CD4-positive, alpha-beta T cell treated with Interleukin-1 beta for 1 hour (primary cell): ENCODE measurements around the gene UBAP1L.
"Not testable (repeated sequence)": the region's sequence is repeated elsewhere in the genome, so short reads cannot be mapped to it uniquely, and the experiment has no call there.

Experiments used
- DNase-seq, 2 donors: peaks; one replicate each; pipeline ENCODE4 v3.0.0-alpha.2; 2020 to 2022

Gene UBAP1L

DNA sequence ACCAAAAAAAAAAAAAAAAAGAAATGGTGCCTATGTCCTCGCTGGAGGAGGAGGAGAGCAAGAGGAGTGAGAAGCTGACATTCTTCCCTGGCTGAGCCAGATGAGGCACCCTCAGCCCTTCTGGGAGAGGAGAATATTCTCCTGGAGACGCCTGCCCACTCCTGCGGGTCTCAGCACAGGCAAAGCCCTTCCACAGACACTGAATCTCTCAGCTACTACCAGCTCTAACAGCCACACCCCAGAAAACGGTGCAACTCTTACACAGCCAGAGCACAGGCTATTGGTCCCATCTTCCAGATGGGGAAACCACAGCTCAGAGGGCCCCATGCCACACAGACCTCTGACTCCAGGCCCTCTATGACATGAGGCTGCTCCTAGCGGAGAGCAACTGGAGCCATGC lies 52.9 kb downstream of the UBAP1L start:
- no peak for DNase-seq

- no peak for DNase-seq
These were observed 54.2 kb downstream of the UBAP1L start for GRCh38 chr15:65060641-65061397.

GRCh38 chr15:65059931-65060596 lies 54.9 kb downstream of the UBAP1L start:
- DNase-seq, result no peak

DNA sequence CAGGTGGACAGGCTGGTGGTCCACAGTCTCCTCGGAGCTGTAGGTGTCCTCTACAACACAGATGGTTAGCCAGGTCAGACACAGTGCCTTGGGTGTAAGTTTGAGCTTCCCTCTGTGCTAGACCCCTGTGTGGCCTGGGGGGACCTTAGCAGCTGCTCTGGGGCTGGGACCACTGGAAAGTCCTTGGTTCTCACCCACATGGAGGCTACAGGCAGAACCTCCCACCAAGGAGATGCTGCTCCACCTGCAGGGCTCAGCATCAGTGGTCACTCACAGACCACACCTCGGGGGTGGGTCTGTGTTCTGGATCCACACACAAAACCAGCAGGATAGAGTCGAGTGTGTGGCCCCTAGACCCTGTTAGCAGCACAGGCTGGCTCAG lies 55.6 kb downstream of the UBAP1L start:
- DNase-seq, result no peak

- DNase-seq, result no peak
These were observed 56.3 kb downstream of the UBAP1L start for GRCh38 chr15:65058394-65059368.

DNA sequence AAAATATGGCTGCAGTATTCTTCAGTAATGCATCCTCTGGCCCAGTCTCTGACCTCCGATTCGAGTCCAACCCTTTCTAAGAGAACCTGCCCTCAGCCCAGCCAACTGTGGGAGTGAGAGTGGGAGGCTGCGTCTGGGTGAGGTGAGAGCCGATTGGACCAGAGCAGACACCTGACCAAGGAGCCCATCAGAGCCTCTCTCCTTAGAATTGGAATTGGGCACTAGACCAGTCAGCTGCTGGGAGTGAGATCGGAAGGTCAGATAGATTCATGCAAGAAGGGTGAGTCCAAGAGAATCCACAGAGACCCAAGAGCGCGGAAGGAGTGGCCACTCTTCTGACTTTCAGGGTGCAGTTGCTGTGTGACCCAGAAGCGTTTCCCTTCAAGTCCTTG lies 57.5 kb downstream of the UBAP1L start:
- DNase-seq, result no peak

GRCh38 chr15:65056868-65057548 lies 58.0 kb downstream of the UBAP1L start:
- no peak for DNase-seq

DNA sequence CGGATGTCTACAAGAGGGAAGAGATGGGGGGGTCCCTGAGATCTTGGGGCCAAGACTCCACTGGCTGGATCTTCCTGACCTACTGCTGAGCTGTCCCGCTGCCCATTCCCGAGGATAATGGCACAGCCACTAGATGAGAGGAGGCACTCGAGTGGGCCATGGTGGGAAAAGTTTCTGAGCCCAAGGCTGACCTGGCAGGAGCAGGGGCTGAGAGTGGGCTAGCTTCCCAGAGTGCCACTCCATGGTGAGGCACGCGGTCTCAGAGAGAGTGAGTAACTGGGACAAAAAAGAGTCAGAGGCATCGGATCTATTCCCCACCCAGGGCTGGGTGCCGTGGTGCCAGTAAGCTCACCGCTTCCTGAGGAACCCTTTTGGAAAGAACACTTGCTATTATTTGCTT lies 58.9 kb downstream of the UBAP1L start:
- DNase-seq, result no peak

DNA sequence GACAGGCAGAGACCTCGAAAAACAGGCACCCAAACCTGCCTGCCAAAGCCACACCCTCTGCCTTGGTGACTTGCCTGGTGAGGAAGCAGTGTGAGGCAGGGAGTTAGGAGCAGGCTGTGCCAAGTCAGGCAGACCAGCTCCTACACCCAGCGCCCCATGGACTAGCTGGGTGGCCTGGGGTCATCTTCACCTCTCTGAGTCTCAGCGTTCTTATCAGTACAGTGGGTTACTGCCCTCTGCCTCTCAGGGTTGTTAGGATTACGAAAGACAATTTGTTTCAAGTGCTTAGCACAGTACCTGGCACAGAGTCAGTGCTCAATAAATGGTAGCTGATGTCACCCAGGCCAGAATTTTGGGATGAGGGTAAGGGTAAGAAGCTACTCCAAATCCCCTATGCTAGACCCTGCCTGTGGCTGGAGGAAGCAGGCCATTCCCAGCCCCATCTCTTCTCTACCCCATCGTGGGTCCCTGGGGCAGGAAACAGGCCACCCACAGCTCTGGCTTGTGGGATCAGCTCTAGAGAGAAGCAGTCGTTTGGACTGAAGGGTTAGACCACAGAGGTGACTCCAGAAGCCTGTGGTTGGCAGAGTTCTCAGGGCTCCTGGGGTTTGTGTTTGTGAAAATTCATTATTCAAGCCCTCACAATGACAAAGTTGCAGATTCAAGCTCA lies 59.7 kb downstream of the UBAP1L start:
- no peak for DNase-seq

GRCh38 chr15:65054333-65055200 lies 60.4 kb downstream of the UBAP1L start:
- DNase-seq, result peak; percentile 48 to 50

GRCh38 chr15:65052956-65053355 lies 62.0 kb downstream of the UBAP1L start:
- DNase-seq, result no peak

- no peak for DNase-seq
These were observed 63.7 kb downstream of the UBAP1L start for GRCh38 chr15:65051266-65051665.

DNA sequence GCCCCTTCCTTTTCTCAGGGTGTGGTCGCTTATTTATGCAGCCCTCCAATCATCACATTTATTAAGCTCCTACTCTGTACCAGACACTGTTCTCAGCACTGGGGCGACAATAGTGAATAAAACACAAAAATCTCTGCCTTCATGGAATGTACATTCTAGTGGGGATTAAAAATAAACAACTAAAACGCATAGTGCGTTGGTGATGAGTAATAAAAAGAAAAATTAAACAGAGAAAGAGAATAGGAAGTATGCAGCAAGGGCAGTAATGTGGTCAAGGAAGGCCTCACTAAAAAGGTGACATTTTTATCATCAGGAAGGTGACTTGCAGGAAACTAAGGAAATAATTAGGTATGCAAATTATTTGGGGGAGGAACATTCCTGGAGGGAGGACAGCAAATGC lies 64.7 kb downstream of the UBAP1L start:
- DNase-seq, result no peak

DNA sequence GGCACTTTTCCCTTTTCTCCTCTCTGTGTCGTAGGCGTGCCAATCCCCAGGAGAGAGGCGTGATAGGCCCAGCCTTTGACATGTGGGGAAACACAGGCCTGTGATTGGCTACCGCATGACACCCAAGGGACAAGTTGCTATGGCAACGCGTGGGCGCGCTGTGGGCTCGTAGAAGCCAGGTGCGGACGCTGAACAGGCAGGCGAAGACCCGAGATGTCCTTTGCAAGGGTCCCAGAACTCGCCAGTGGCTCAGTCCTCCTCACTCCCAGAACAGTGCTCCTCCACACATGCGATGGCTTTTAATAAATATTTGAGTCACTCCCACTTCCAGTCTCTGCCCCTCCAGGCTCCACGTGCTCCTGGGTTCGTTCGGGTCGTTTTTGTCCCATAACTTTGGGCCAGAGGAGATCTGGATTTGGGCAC lies 65.6 kb downstream of the UBAP1L start:
- peak; percentile 88 to 92 for DNase-seq

- DNase-seq, result no peak
These were observed 66.8 kb downstream of the UBAP1L start for GRCh38 chr15:65048241-65048640.

DNA sequence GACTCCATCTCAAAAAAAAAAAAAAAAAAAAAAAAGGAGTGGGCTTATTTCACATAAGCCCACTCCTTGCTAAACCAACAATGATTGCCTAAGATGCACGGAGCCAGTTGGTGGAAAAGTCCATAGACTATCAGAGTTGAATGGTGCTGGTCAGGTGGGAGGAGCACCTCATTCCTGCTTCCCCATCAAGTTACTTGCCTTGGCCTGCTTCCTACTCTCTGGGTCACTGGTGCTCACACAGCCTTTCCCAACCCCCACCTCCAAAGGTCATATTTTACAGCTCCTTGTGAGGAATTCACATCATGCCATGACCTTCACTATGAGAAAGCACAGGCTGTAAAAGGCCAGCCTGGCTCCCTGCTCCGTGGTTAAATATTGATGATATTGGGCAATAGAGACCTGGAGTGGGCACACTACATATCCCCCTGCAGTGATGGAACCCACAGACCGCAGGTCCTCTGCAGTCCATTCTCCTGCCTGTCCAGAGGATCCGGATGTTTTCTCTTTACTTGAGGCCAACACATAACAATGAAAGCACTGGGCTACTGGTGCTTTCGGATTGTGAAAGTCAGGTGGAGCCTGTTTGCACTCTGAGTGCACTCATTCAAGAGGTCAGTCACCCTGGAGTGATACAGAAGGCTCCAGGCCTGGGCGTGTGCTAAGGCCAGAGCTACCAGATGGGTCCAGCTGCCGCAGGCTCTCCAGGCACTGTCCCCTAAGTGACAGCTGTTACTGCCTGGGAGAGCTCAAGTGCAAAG lies 70.1 kb downstream of the UBAP1L start, which contains the start of gene SLC51B:
TSS of gene SLC51B (plus strand) at position 664 of the 758 bp plus-strand sequence. CDS start 4,618 bp downstream, outside the sequence.
- no peak for DNase-seq

GRCh38 chr15:65044218-65044617 lies 70.8 kb downstream of the UBAP1L start:
- not testable (repeated sequence) for DNase-seq

- no peak for DNase-seq
These were observed 72.1 kb downstream of the UBAP1L start for GRCh38 chr15:65042776-65043327.
